Measurements from ENCODE around the gene MYL6. TPM values are rescaled to one million over a fixed set of nuclear protein-coding genes. Genes with fewer than 3 reads are reported as not detected.

The MYL6 gene
- total and polyA plus RNA-seq, 4 donors = 1,811 to 7,311 (median 4,603) TPM

GRCh38 chr12:56157201-56158028 lies 744 bp upstream of the MYL6 start:
- H3K36me3 ChIP-seq (ENCODE audit: control insufficient read depth in 1 of 2, insufficient read depth in 2 of 2, low read length in 1 of 2) = peaks cover 0 to 17% of the 10 kb centered on the region in 2 donors
- no peaks in the 10 kb centered on the region for H3K9me3 ChIP-seq (ENCODE audit: control insufficient read depth, low read length)
- DNase-seq = peak; percentile 83 to 90
- no peaks in the 10 kb centered on the region for H3K27me3 ChIP-seq (ENCODE audit: control insufficient read depth in 1 of 2, insufficient read depth in 2 of 2, low read length in 1 of 2)
- WGBS, 2 donors = 3 to 4% methylated on average over 42 to 45 of the region's 45 CpGs
- peak overlapping the region in 1 of 2 donors; percentile 58 for H3K27ac ChIP-seq (ENCODE audit: low read depth in 1 of 2, low read length in 2 of 2)
- intact Hi-C loops (cut with DNase I) = loop anchor here in 1 of 2 donors (5.0 kb wide), 1 partner anchor 40 kb away; the partner anchor contains the start of genes RPL41 and ZC3H10
- peak overlapping the region; percentile 44 to 78 for H3K4me3 ChIP-seq (ENCODE audit: low read length in 2 of 2)
- peak; percentile 79 for ATAC-seq (ENCODE audit: low FRiP score)
- no peaks in the 10 kb centered on the region for H3K4me1 ChIP-seq (ENCODE audit: control insufficient read depth in 1 of 2, insufficient read depth in 2 of 2, low read length in 2 of 2)

GRCh38 chr12:56158926-56159461 lies 835 bp downstream of the MYL6 start:
- intact Hi-C loops (cut with DNase I) = loop anchor here in 1 of 2 donors (5.0 kb wide), 1 partner anchor 42 kb away; the partner anchor contains the start of genes RPL41 and ZC3H10
- Histone ChIP-seq H3K4me1 (ENCODE audit: control insufficient read depth in 1 of 2, insufficient read depth in 2 of 2, low read length in 2 of 2) (no peaks in the 10 kb centered on the region), H3K27ac (ENCODE audit: low read depth in 1 of 2, low read length in 2 of 2) (peak overlapping the region; percentile 62 to 82), H3K27me3 (ENCODE audit: control insufficient read depth in 1 of 2, insufficient read depth in 2 of 2, low read length in 1 of 2) (no peaks in the 10 kb centered on the region), H3K9me3 (ENCODE audit: control insufficient read depth, low read length) (no peaks in the 10 kb centered on the region), H3K4me3 (ENCODE audit: low read length in 2 of 2) (peak overlapping the region; percentile 76 to 96), H3K36me3 (ENCODE audit: control insufficient read depth in 1 of 2, insufficient read depth in 2 of 2, low read length in 1 of 2) (peaks cover 0 to 17% of the 10 kb centered on the region in 2 donors)
- 0% methylated on average over 6 of the region's 6 CpGs for WGBS, 2 donors
- ATAC-seq (ENCODE audit: low FRiP score) = peak; percentile 75
- DNase-seq = peak; percentile 88 to 93

DNA sequence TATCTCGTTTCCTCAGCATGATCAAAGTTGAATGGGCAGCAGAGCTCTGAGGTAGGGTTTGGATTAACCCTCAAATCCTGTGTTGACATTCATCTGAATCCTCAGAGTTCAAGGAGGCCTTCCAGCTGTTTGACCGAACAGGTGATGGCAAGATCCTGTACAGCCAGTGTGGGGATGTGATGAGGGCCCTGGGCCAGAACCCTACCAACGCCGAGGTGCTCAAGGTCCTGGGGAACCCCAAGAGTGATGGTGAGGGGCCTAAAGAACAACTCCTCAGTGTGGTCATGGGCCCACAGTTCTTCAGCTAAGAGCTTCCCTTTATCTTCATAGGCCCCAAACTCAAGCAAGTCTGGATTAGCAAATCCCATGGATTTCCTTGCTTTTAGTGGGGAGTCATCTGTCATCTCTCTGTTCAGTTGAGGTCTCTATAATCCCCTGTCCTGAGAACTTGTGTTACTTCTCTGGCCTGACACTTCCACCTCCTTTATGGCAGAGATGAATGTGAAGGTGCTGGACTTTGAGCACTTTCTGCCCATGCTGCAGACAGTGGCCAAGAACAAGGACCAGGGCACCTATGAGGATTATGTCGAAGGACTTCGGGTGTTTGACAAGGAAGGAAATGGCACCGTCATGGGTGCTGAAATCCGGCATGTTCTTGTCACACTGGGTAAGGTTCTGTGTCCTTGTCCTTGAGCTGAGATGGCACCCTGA lies 1.5 kb downstream of the MYL6 start:
- Histone ChIP-seq H3K9me3 (ENCODE audit: control insufficient read depth, low read length) (no peaks in the 10 kb centered on the region), H3K4me1 (ENCODE audit: control insufficient read depth in 1 of 2, insufficient read depth in 2 of 2, low read length in 2 of 2) (no peaks in the 10 kb centered on the region), H3K4me3 (ENCODE audit: low read length in 2 of 2) (peak overlapping the region; percentile 76 to 96), H3K27me3 (ENCODE audit: control insufficient read depth in 1 of 2, insufficient read depth in 2 of 2, low read length in 1 of 2) (no peaks in the 10 kb centered on the region), H3K27ac (ENCODE audit: low read depth in 1 of 2, low read length in 2 of 2) (peak overlapping the region; percentile 1 to 67), H3K36me3 (ENCODE audit: control insufficient read depth in 1 of 2, insufficient read depth in 2 of 2, low read length in 1 of 2) (peaks cover 0 to 19% of the 10 kb centered on the region in 2 donors)
- WGBS, 2 donors = 1 to 2% methylated on average over 8 of the region's 8 CpGs
- intact Hi-C loops (cut with DNase I) = loop anchor here (2.0 to 5.0 kb wide), 2 partner anchors 29 to 42 kb away; partner anchors contain the start of genes RPL41 (in 1 of the 2), SMARCC2 (in 1 of the 2) and ZC3H10 (in 1 of the 2)
- ATAC-seq (ENCODE audit: low FRiP score) (no peak), DNase-seq (peak in 1 of 2 donors; percentile 35)

DNA sequence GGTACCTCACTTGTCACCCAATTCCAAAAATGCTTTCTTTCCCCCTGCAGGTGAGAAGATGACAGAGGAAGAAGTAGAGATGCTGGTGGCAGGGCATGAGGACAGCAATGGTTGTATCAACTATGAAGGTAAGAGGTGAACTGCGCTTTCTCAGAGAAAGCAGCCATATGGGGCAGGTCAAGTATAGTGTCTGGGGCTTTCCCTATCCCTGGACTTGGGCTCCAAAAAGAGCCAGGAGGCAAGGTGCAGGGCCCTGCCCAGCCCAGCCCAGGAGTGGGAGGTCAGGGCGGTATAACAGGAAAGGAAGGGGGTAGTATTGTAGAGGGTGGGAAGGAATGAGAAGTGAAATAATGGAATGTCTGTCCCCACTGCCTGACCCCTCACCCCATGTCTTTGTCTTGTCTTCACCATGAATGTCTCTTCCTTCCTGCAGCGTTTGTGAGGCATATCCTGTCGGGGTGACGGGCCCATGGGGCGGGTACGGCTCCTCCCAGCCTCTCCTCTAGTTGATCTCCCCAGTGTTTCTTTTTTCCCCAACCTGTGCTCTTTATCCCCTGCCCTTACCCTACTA lies 2.1 kb downstream of the MYL6 start:
- H3K27ac ChIP-seq (ENCODE audit: low read depth in 1 of 2, low read length in 2 of 2) = peak overlapping the region in 1 of 2 donors; percentile 67
- H3K4me1 ChIP-seq (ENCODE audit: control insufficient read depth in 1 of 2, insufficient read depth in 2 of 2, low read length in 2 of 2) = no peaks in the 10 kb centered on the region
- peaks cover 0 to 19% of the 10 kb centered on the region in 2 donors for H3K36me3 ChIP-seq (ENCODE audit: control insufficient read depth in 1 of 2, insufficient read depth in 2 of 2, low read length in 1 of 2)
- ATAC-seq (ENCODE audit: low FRiP score) = no peak
- peak in 1 of 2 donors; percentile 49 for DNase-seq
- WGBS, 2 donors = 6 to 7% methylated on average over 7 of the region's 7 CpGs
- H3K4me3 ChIP-seq (ENCODE audit: low read length in 2 of 2) = peak overlapping the region; percentile 76 to 96
- intact Hi-C loops (cut with DNase I) = loop anchor here in 1 of 2 donors (2.0 kb wide), 1 partner anchor 29 kb away; the partner anchor contains the start of gene SMARCC2
- no peaks in the 10 kb centered on the region for H3K27me3 ChIP-seq (ENCODE audit: control insufficient read depth in 1 of 2, insufficient read depth in 2 of 2, low read length in 1 of 2)
- no peaks in the 10 kb centered on the region for H3K9me3 ChIP-seq (ENCODE audit: control insufficient read depth, low read length)

DNA sequence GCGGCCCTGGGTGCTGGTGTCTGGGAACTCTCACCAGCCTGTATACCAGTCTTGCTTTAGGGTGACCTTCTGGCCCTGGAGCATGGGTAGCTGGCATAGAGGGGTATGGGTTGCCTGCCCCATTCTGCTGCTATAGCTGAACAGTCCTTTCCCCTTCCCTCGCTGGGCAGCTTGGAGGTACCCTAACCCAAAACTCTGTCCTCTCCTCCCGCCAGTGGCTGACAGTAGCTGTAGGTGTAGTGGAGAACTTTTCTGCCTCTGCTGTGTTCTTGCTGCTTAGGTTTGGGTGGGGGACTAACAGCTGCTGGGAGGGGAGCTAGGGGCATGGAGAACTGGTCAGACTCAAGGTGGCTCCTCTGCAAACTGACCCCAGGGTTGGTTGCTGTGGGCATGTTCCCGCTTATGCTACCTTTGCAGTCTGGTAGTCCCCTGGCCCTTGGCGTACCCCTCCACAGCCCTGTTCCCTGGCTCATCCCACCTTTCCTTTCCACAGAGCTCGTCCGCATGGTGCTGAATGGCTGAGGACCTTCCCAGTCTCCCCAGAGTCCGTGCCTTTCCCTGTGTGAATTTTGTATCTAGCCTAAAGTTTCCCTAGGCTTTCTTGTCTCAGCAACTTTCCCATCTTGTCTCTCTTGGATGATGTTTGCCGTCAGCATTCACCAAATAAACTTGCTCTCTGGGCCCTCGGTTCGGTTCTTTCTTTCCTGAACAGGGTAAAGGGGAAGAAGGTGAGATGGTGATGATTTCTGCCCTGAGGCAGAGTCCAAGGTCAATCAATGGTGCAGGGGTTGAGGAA lies 2.9 kb downstream of the MYL6 start:
- H3K9me3 ChIP-seq (ENCODE audit: control insufficient read depth, low read length) = no peaks in the 10 kb centered on the region
- H3K36me3 ChIP-seq (ENCODE audit: control insufficient read depth in 1 of 2, insufficient read depth in 2 of 2, low read length in 1 of 2) = peaks cover 0 to 19% of the 10 kb centered on the region in 2 donors
- H3K4me1 ChIP-seq (ENCODE audit: control insufficient read depth in 1 of 2, insufficient read depth in 2 of 2, low read length in 2 of 2) = no peaks in the 10 kb centered on the region
- DNase-seq = peak in 1 of 2 donors; percentile 33
- ATAC-seq (ENCODE audit: low FRiP score) = no peak
- peak overlapping the region; percentile 76 to 96 for H3K4me3 ChIP-seq (ENCODE audit: low read length in 2 of 2)
- intact Hi-C loops (cut with DNase I) = loop anchor here in 1 of 2 donors (2.0 kb wide), 1 partner anchor 28 kb away; the partner anchor contains the start of gene SMARCC2
- H3K27me3 ChIP-seq (ENCODE audit: control insufficient read depth in 1 of 2, insufficient read depth in 2 of 2, low read length in 1 of 2) = no peaks in the 10 kb centered on the region
- H3K27ac ChIP-seq (ENCODE audit: low read depth in 1 of 2, low read length in 2 of 2) = peak overlapping the region; percentile 9 to 11
- WGBS, 2 donors = 20 to 22% methylated on average over 11 of the region's 11 CpGs

GRCh38 chr12:56161690-56162351 lies 3.7 kb downstream of the MYL6 start:
- 34 to 40% methylated on average over 10 of the region's 10 CpGs for WGBS, 2 donors
- ATAC-seq (ENCODE audit: low FRiP score) (no peak), DNase-seq (peak in 1 of 2 donors; percentile 35)
- Histone ChIP-seq H3K4me1 (ENCODE audit: control insufficient read depth in 1 of 2, insufficient read depth in 2 of 2, low read length in 2 of 2) (no peaks in the 10 kb centered on the region), H3K4me3 (ENCODE audit: low read length in 2 of 2) (peak overlapping the region in 1 of 2 donors; percentile 96), H3K27me3 (ENCODE audit: control insufficient read depth in 1 of 2, insufficient read depth in 2 of 2, low read length in 1 of 2) (no peaks in the 10 kb centered on the region), H3K36me3 (ENCODE audit: control insufficient read depth in 1 of 2, insufficient read depth in 2 of 2, low read length in 1 of 2) (peaks cover 0 to 19% of the 10 kb centered on the region in 2 donors), H3K27ac (ENCODE audit: low read depth in 1 of 2, low read length in 2 of 2) (peak overlapping the region in 1 of 2 donors; percentile 17), H3K9me3 (ENCODE audit: control insufficient read depth, low read length) (no peaks in the 10 kb centered on the region)
- intact Hi-C loops (cut with DNase I) = loop anchor here in 1 of 2 donors (2.0 kb wide), 2 partner anchors 27 to 43 kb away; partner anchors contain the start of genes SMARCC2 and ZC3H10
